ENCODE measurements around the gene JAG1. TPM values are rescaled to one million over a fixed set of nuclear protein-coding genes. Genes with fewer than 3 reads are reported as not detected.

The JAG1 gene
- total RNA-seq, 1 experiment from 2014 or later: 8.3 TPM

DNA sequence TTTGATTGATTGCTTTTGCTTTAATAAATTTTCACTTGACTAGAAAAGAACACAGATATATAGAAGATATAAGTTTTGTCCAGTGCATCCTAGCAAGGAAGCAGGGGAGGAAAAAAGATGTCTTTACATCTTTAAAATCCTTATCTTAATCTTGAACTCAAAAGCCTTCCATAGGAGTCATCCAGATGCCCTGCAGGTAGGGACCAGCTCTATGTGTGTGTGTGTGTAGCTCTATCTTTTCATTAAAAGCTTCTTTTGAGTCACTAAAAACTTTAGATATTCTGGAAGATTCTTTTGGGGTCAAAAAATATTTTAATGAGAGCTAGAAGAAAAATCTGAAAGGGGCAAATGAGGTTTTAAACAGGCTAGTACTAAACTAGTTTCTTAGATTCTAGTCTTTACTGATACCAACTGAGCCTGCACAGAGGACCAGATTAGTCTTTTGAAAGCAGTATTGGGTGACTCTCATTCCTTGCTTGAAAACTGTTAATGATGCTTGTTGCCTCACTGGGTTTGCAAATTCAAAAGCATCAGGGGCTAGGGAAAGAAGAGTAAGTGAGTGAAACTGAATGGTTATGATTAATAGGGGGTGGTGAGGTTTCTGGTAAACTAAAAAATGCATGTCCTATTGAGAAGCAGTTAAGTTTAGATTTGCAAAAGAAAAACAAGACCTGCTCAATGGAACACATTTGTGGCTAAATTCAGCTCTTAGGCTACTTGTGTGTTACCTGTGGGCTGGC lies 40.6 kb upstream of the JAG1 start:
- no peak for DNase-seq
- H3K27me3 ChIP-seq (ENCODE audit: low read length): no peaks in the 10 kb centered on the region
- H2AFZ ChIP-seq (ENCODE audit: low read length): no peak overlapping the region
- no peak overlapping the region for H3K27ac ChIP-seq (ENCODE audit: low read length)
- H4K20me1 ChIP-seq (ENCODE audit: insufficient read depth, low read depth, low read length): no peaks in the 10 kb centered on the region
- no peaks in the 10 kb centered on the region for H3K36me3 ChIP-seq (ENCODE audit: insufficient read depth, low read length)
- H3K4me2 ChIP-seq (ENCODE audit: low read depth, low read length, poor library complexity, severe bottlenecking): no peak overlapping the region
- H3K9me2 ChIP-seq (replicated peaks; ENCODE audit: insufficient read depth, low read length): no peaks in the 10 kb centered on the region
- no peak overlapping the region for H3K9ac ChIP-seq (ENCODE audit: low read length)
- H3K9me3 ChIP-seq (ENCODE audit: low read length): no peaks in the 10 kb centered on the region
- no peaks in the 10 kb centered on the region for H3K79me2 ChIP-seq (ENCODE audit: low read length)
- no peaks in the 10 kb centered on the region for H3K4me1 ChIP-seq (ENCODE audit: low read length)
- H3K4me3 ChIP-seq (ENCODE audit: low read length): no peak overlapping the region

DNA sequence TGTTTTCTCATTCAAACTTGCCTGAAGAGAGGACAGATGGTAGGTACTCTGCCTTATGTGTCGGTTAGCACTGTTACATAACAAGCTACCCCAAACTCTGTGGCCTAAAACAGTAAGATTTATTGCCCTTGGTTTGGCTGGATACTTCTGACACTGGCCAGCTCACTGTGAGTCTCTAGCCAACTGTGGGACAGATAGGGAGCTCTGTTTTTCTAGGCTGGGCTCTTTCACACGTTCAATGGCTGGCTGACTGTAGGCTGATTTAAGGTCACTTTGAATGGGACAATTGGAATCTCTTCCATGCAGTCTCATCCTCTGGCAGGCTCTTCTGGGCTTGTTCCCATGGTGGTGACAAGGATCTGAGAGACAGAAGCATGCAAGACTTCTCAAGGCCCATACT lies 39.4 kb upstream of the JAG1 start:
- no peak overlapping the region for H3K4me2 ChIP-seq (ENCODE audit: low read depth, low read length, poor library complexity, severe bottlenecking)
- H3K4me1 ChIP-seq (ENCODE audit: low read length): no peaks in the 10 kb centered on the region
- no peak overlapping the region for H3K9ac ChIP-seq (ENCODE audit: low read length)
- H3K79me2 ChIP-seq (ENCODE audit: low read length): no peaks in the 10 kb centered on the region
- no peak overlapping the region for H2AFZ ChIP-seq (ENCODE audit: low read length)
- H3K27me3 ChIP-seq (ENCODE audit: low read length): no peaks in the 10 kb centered on the region
- H4K20me1 ChIP-seq (ENCODE audit: insufficient read depth, low read depth, low read length): no peaks in the 10 kb centered on the region
- H3K9me2 ChIP-seq (replicated peaks; ENCODE audit: insufficient read depth, low read length): no peaks in the 10 kb centered on the region
- no peak overlapping the region for H3K4me3 ChIP-seq (ENCODE audit: low read length)
- H3K36me3 ChIP-seq (ENCODE audit: insufficient read depth, low read length): no peaks in the 10 kb centered on the region
- no peak for DNase-seq
- H3K9me3 ChIP-seq (ENCODE audit: low read length): no peaks in the 10 kb centered on the region
- no peak overlapping the region for H3K27ac ChIP-seq (ENCODE audit: low read length)

GRCh38 chr20:10711903-10712451 lies 38.2 kb upstream of the JAG1 start:
- Histone ChIP-seq H3K79me2 (ENCODE audit: low read length) (no peaks in the 10 kb centered on the region), H3K4me3 (ENCODE audit: low read length) (no peak overlapping the region), H3K27ac (ENCODE audit: low read length) (no peak overlapping the region)

DNA sequence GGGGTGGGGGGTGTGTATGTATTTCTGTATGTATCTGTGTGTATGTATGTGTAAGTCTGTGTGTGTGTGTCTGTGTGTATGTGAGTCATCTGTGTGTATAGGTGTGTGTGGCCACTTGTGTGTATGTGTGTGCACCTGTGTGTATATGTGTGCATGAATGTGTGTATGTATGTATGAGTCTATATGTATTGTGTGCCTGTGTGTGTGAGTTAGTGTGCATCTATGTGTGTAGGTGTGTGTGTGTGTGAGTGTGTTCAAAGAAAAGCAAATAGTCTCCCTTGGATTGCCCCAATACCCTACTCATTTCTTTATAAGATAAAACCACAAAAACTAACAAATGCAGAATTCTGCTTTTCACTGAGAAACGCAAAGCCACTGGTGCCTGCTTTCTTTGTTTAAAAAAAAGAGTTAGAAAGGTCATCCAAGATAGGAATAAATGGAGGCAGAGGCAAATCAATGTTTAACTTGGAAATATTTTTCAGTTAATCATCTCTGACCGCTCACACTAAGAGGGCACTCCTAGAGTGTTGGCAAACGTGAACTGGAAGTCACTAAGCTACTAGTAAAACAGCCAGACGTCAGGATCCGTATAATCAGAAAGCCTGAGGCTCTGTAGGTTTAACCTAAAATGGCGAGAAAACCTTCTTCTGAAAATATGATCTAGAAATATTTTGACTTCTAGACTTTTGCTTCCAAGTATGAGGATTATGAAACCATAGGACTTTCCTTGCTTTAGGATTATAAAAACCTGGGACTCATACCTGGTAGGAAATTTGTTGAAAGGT lies 37.4 kb upstream of the JAG1 start:
- H3K27ac ChIP-seq (ENCODE audit: low read length): no peak overlapping the region
- H3K27me3 ChIP-seq (ENCODE audit: low read length): no peaks in the 10 kb centered on the region
- H3K36me3 ChIP-seq (ENCODE audit: insufficient read depth, low read length): no peaks in the 10 kb centered on the region
- H3K79me2 ChIP-seq (ENCODE audit: low read length): no peaks in the 10 kb centered on the region
- H3K4me1 ChIP-seq (ENCODE audit: low read length): no peaks in the 10 kb centered on the region
- no peak overlapping the region for H3K4me3 ChIP-seq (ENCODE audit: low read length)
- H2AFZ ChIP-seq (ENCODE audit: low read length): no peak overlapping the region
- no peaks in the 10 kb centered on the region for H3K9me3 ChIP-seq (ENCODE audit: low read length)
- no peak for DNase-seq
- H4K20me1 ChIP-seq (ENCODE audit: insufficient read depth, low read depth, low read length): no peaks in the 10 kb centered on the region
- no peaks in the 10 kb centered on the region for H3K9me2 ChIP-seq (replicated peaks; ENCODE audit: insufficient read depth, low read length)
- H3K4me2 ChIP-seq (ENCODE audit: low read depth, low read length, poor library complexity, severe bottlenecking): no peak overlapping the region
- H3K9ac ChIP-seq (ENCODE audit: low read length): no peak overlapping the region

More at GRCh38 chr20:10711903-10712451, 38.2 kb upstream of the JAG1 start:
- Histone ChIP-seq H3K9me2 (replicated peaks; ENCODE audit: insufficient read depth, low read length) (no peaks in the 10 kb centered on the region), H3K9ac (ENCODE audit: low read length) (no peak overlapping the region), H3K36me3 (ENCODE audit: insufficient read depth, low read length) (no peaks in the 10 kb centered on the region), H2AFZ (ENCODE audit: low read length) (no peak overlapping the region), H3K4me1 (ENCODE audit: low read length) (no peaks in the 10 kb centered on the region), H3K4me2 (ENCODE audit: low read depth, low read length, poor library complexity, severe bottlenecking) (no peak overlapping the region), H3K9me3 (ENCODE audit: low read length) (no peaks in the 10 kb centered on the region), H4K20me1 (ENCODE audit: insufficient read depth, low read depth, low read length) (no peaks in the 10 kb centered on the region), H3K27me3 (ENCODE audit: low read length) (no peaks in the 10 kb centered on the region)
- no peak for DNase-seq

DNA sequence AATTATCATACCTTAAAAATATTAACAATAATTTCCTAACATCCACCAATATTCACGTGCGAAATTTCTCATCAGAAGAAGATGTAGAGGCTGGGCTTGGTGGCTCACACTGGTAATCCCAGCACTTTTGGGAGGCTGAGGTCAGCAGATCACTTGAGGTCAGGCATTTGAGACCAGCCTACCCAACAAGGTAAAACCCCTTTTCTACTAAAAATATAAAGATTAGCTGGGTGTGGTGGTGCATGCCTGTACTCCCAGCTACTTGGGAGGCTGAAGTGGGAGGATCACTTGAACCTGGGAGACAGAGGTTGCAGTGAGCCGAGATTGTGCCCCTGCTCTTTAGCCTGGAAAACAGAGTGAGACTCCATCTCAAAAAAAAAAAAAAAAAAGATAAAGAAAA lies 36.1 kb upstream of the JAG1 start:
- Histone ChIP-seq H4K20me1 (ENCODE audit: insufficient read depth, low read depth, low read length) (no peaks in the 10 kb centered on the region), H3K4me2 (ENCODE audit: low read depth, low read length, poor library complexity, severe bottlenecking) (no peak overlapping the region), H3K9me2 (replicated peaks; ENCODE audit: insufficient read depth, low read length) (no peaks in the 10 kb centered on the region), H2AFZ (ENCODE audit: low read length) (no peak overlapping the region), H3K9ac (ENCODE audit: low read length) (no peak overlapping the region), H3K4me1 (ENCODE audit: low read length) (no peaks in the 10 kb centered on the region), H3K4me3 (ENCODE audit: low read length) (no peak overlapping the region), H3K27me3 (ENCODE audit: low read length) (no peaks in the 10 kb centered on the region), H3K36me3 (ENCODE audit: insufficient read depth, low read length) (no peaks in the 10 kb centered on the region), H3K27ac (ENCODE audit: low read length) (no peak overlapping the region), H3K79me2 (ENCODE audit: low read length) (no peaks in the 10 kb centered on the region), H3K9me3 (ENCODE audit: low read length) (no peaks in the 10 kb centered on the region)
- DNase-seq: no peak

DNA sequence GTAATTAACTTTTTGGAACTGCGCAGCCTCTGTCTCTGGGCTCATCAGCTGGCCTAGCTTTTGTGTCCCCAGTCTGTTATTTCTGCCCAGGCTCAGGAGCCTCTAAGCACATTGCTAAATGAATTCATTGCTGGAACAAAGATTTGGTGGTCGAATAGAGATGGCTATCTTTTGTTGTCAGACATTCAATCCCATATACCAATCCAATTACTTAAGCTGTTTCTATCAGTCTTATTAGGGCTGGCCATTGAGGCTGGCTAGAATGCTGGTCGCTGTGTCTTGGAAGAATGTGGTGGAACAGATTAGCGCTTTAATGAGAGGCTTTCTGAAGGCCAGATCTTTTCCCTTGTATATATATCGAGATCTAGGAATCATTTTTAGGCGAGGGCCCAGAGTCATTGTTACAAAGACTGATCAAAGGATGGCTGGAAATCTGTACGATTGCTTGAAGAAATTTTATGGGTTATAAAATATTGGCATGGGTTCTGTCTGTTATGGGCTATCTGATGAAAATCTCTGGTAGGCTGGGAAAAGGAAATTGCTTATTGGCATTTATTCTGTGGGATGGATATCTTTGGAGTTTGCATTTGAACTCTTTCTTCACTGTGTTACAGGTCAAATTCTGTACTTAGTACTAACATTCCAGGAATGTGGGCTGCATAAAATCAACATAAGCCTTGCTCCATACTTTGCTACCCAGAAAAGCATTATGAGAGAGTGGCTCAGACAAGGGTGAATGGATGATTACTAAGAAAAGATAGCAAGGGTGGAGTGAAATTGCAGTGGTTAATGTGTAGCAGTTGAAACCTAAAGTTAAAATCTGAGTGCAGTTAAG lies 34.8 kb upstream of the JAG1 start:
- no peaks in the 10 kb centered on the region for H4K20me1 ChIP-seq (ENCODE audit: insufficient read depth, low read depth, low read length)
- H3K4me3 ChIP-seq (ENCODE audit: low read length): no peak overlapping the region
- no peak overlapping the region for H3K4me2 ChIP-seq (ENCODE audit: low read depth, low read length, poor library complexity, severe bottlenecking)
- no peaks in the 10 kb centered on the region for H3K9me3 ChIP-seq (ENCODE audit: low read length)
- H3K27me3 ChIP-seq (ENCODE audit: low read length): no peaks in the 10 kb centered on the region
- H3K27ac ChIP-seq (ENCODE audit: low read length): no peak overlapping the region
- no peaks in the 10 kb centered on the region for H3K4me1 ChIP-seq (ENCODE audit: low read length)
- no peaks in the 10 kb centered on the region for H3K9me2 ChIP-seq (replicated peaks; ENCODE audit: insufficient read depth, low read length)
- DNase-seq: no peak
- H3K9ac ChIP-seq (ENCODE audit: low read length): no peak overlapping the region
- H2AFZ ChIP-seq (ENCODE audit: low read length): no peak overlapping the region
- no peaks in the 10 kb centered on the region for H3K36me3 ChIP-seq (ENCODE audit: insufficient read depth, low read length)
- no peaks in the 10 kb centered on the region for H3K79me2 ChIP-seq (ENCODE audit: low read length)

GRCh38 chr20:10707791-10708190 lies 34.0 kb upstream of the JAG1 start:
- no peaks in the 10 kb centered on the region for H3K79me2 ChIP-seq (ENCODE audit: low read length)
- no peaks in the 10 kb centered on the region for H3K4me1 ChIP-seq (ENCODE audit: low read length)
- H2AFZ ChIP-seq (ENCODE audit: low read length): no peak overlapping the region
- no peaks in the 10 kb centered on the region for H3K9me2 ChIP-seq (replicated peaks; ENCODE audit: insufficient read depth, low read length)
- H3K27ac ChIP-seq (ENCODE audit: low read length): no peak overlapping the region
- no peaks in the 10 kb centered on the region for H4K20me1 ChIP-seq (ENCODE audit: insufficient read depth, low read depth, low read length)
- H3K4me2 ChIP-seq (ENCODE audit: low read depth, low read length, poor library complexity, severe bottlenecking): no peak overlapping the region
- no peaks in the 10 kb centered on the region for H3K27me3 ChIP-seq (ENCODE audit: low read length)
- no peak overlapping the region for H3K4me3 ChIP-seq (ENCODE audit: low read length)
- no peak overlapping the region for H3K9ac ChIP-seq (ENCODE audit: low read length)
- H3K36me3 ChIP-seq (ENCODE audit: insufficient read depth, low read length): no peaks in the 10 kb centered on the region
- DNase-seq: no peak
- no peaks in the 10 kb centered on the region for H3K9me3 ChIP-seq (ENCODE audit: low read length)

- H4K20me1 ChIP-seq (ENCODE audit: insufficient read depth, low read depth, low read length): no peaks in the 10 kb centered on the region
- H3K79me2 ChIP-seq (ENCODE audit: low read length): no peaks in the 10 kb centered on the region
- no peaks in the 10 kb centered on the region for H3K9me3 ChIP-seq (ENCODE audit: low read length)
- H3K27ac ChIP-seq (ENCODE audit: low read length): no peak overlapping the region
- H3K36me3 ChIP-seq (ENCODE audit: insufficient read depth, low read length): no peaks in the 10 kb centered on the region
- no peak overlapping the region for H3K4me2 ChIP-seq (ENCODE audit: low read depth, low read length, poor library complexity, severe bottlenecking)
- DNase-seq: no peak
- no peak overlapping the region for H3K4me3 ChIP-seq (ENCODE audit: low read length)
- H3K9ac ChIP-seq (ENCODE audit: low read length): no peak overlapping the region
- no peaks in the 10 kb centered on the region for H3K9me2 ChIP-seq (replicated peaks; ENCODE audit: insufficient read depth, low read length)
- H3K4me1 ChIP-seq (ENCODE audit: low read length): no peaks in the 10 kb centered on the region
- no peak overlapping the region for H2AFZ ChIP-seq (ENCODE audit: low read length)
- no peaks in the 10 kb centered on the region for H3K27me3 ChIP-seq (ENCODE audit: low read length)
Observed at GRCh38 chr20:10707068-10707467, 33.3 kb upstream of the JAG1 start.
